Measurements from ENCODE around the gene EFNA5.

EFNA5 gene

GRCh38 chr5:107532169-107532878 is 138.4 kb downstream of the EFNA5 start:
- H3K23ac ChIP-seq (ENCODE audit: low read length) = no peak overlapping the region
- no peaks in the 10 kb centered on the region for H3K36me3 ChIP-seq (ENCODE audit: control insufficient read depth, insufficient read depth, low read length)
- H3K56ac ChIP-seq (ENCODE audit: low read length) = no peak overlapping the region
- H3K4me2 ChIP-seq (ENCODE audit: low read length) = no peak overlapping the region
- H3K79me1 ChIP-seq (ENCODE audit: low read length) = peaks cover 19% of the 10 kb centered on the region
- H2AK5ac ChIP-seq (ENCODE audit: low read length) = no peak overlapping the region
- peaks cover 5% of the 10 kb centered on the region for H3K4me1 ChIP-seq (ENCODE audit: control insufficient read depth, low read depth, low read length)
- no peak overlapping the region for H4K8ac ChIP-seq (ENCODE audit: low read depth, low read length)
- WGBS (ENCODE audit: extremely low coverage, insufficient coverage, low lambda C conversion rate) = no CpG with 5 or more reads among the region's 10 CpGs
- DNase-seq = no peak
- no peak overlapping the region for H3K27ac ChIP-seq (ENCODE audit: low read depth, low read length)
- peaks cover 7% of the 10 kb centered on the region for H3K79me2 ChIP-seq (ENCODE audit: control insufficient read depth, insufficient read depth, low read length)
- H2BK5ac ChIP-seq (ENCODE audit: low read length) = no peak overlapping the region
- no peak overlapping the region for H2BK15ac ChIP-seq (replicated peaks; ENCODE audit: low read depth)
- H3K4me3 ChIP-seq (ENCODE audit: low read length) = no peak overlapping the region
- no peak overlapping the region for H4K5ac ChIP-seq (ENCODE audit: low read length)
- H3K9ac ChIP-seq (ENCODE audit: low read length) = no peak overlapping the region
- no peak overlapping the region for H3K4ac ChIP-seq (ENCODE audit: low read depth, low read length)
- H3K18ac ChIP-seq (ENCODE audit: low read length) = no peak overlapping the region
- H3K27me3 ChIP-seq (ENCODE audit: insufficient read depth, low read length, poor library complexity) = no peaks in the 10 kb centered on the region
- H2BK120ac ChIP-seq (ENCODE audit: low read depth, low read length) = no peak overlapping the region

- H3K79me2 ChIP-seq (ENCODE audit: control insufficient read depth, insufficient read depth, low read length) = peaks cover 7% of the 10 kb centered on the region
- H3K4me3 ChIP-seq (ENCODE audit: low read length) = no peak overlapping the region
- H3K4me1 ChIP-seq (ENCODE audit: control insufficient read depth, low read depth, low read length) = peaks cover 5% of the 10 kb centered on the region
- no peaks in the 10 kb centered on the region for H3K36me3 ChIP-seq (ENCODE audit: control insufficient read depth, insufficient read depth, low read length)
- DNase-seq = no peak
- H3K27me3 ChIP-seq (ENCODE audit: insufficient read depth, low read length, poor library complexity) = no peaks in the 10 kb centered on the region
- no peak overlapping the region for H3K27ac ChIP-seq (ENCODE audit: low read depth, low read length)
- H2BK5ac ChIP-seq (ENCODE audit: low read length) = no peak overlapping the region
- H3K18ac ChIP-seq (ENCODE audit: low read length) = no peak overlapping the region
- H3K9ac ChIP-seq (ENCODE audit: low read length) = no peak overlapping the region
- WGBS (ENCODE audit: extremely low coverage, insufficient coverage, low lambda C conversion rate) = no CpG with 5 or more reads among the region's 7 CpGs
- H3K79me1 ChIP-seq (ENCODE audit: low read length) = peaks cover 19% of the 10 kb centered on the region
- H4K5ac ChIP-seq (ENCODE audit: low read length) = no peak overlapping the region
- no peak overlapping the region for H3K56ac ChIP-seq (ENCODE audit: low read length)
- no peak overlapping the region for H2AK5ac ChIP-seq (ENCODE audit: low read length)
- no peak overlapping the region for H2BK15ac ChIP-seq (replicated peaks; ENCODE audit: low read depth)
- H4K8ac ChIP-seq (ENCODE audit: low read depth, low read length) = no peak overlapping the region
- no peak overlapping the region for H3K4me2 ChIP-seq (ENCODE audit: low read length)
- no peak overlapping the region for H2BK120ac ChIP-seq (ENCODE audit: low read depth, low read length)
- no peak overlapping the region for H3K23ac ChIP-seq (ENCODE audit: low read length)
- no peak overlapping the region for H3K4ac ChIP-seq (ENCODE audit: low read depth, low read length)
Observed at GRCh38 chr5:107531308-107531707, 139.4 kb downstream of the EFNA5 start.

GRCh38 chr5:107529618-107530017 is 141.1 kb downstream of the EFNA5 start:
- Histone ChIP-seq H3K9ac (ENCODE audit: low read length) (no peak overlapping the region), H4K5ac (ENCODE audit: low read length) (no peak overlapping the region), H2BK5ac (ENCODE audit: low read length) (no peak overlapping the region), H2BK15ac (replicated peaks; ENCODE audit: low read depth) (no peak overlapping the region), H3K4me1 (ENCODE audit: control insufficient read depth, low read depth, low read length) (peaks cover 5% of the 10 kb centered on the region), H3K27ac (ENCODE audit: low read depth, low read length) (no peak overlapping the region), H3K23ac (ENCODE audit: low read length) (no peak overlapping the region), H2AK5ac (ENCODE audit: low read length) (no peak overlapping the region), H3K27me3 (ENCODE audit: insufficient read depth, low read length, poor library complexity) (no peaks in the 10 kb centered on the region), H3K4ac (ENCODE audit: low read depth, low read length) (no peak overlapping the region), H3K4me2 (ENCODE audit: low read length) (no peak overlapping the region), H4K8ac (ENCODE audit: low read depth, low read length) (no peak overlapping the region), H2BK120ac (ENCODE audit: low read depth, low read length) (no peak overlapping the region), H3K56ac (ENCODE audit: low read length) (no peak overlapping the region), H3K79me2 (ENCODE audit: control insufficient read depth, insufficient read depth, low read length) (peaks cover 7% of the 10 kb centered on the region), H3K18ac (ENCODE audit: low read length) (no peak overlapping the region), H3K4me3 (ENCODE audit: low read length) (no peak overlapping the region), H3K79me1 (ENCODE audit: low read length) (peaks cover 15% of the 10 kb centered on the region), H3K36me3 (ENCODE audit: control insufficient read depth, insufficient read depth, low read length) (no peaks in the 10 kb centered on the region)
- DNase-seq = no peak

- Histone ChIP-seq H3K4me2 (ENCODE audit: low read length) (no peak overlapping the region), H3K18ac (ENCODE audit: low read length) (no peak overlapping the region), H4K8ac (ENCODE audit: low read depth, low read length) (no peak overlapping the region), H2BK15ac (replicated peaks; ENCODE audit: low read depth) (no peak overlapping the region), H3K4me3 (ENCODE audit: low read length) (no peak overlapping the region), H3K79me2 (ENCODE audit: control insufficient read depth, insufficient read depth, low read length) (peaks cover 5% of the 10 kb centered on the region), H2AK5ac (ENCODE audit: low read length) (no peak overlapping the region), H4K5ac (ENCODE audit: low read length) (no peak overlapping the region), H2BK5ac (ENCODE audit: low read length) (no peak overlapping the region), H3K27me3 (ENCODE audit: insufficient read depth, low read length, poor library complexity) (no peaks in the 10 kb centered on the region), H2BK120ac (ENCODE audit: low read depth, low read length) (no peak overlapping the region), H3K23ac (ENCODE audit: low read length) (no peak overlapping the region), H3K9ac (ENCODE audit: low read length) (no peak overlapping the region), H3K4ac (ENCODE audit: low read depth, low read length) (no peak overlapping the region), H3K27ac (ENCODE audit: low read depth, low read length) (no peak overlapping the region), H3K56ac (ENCODE audit: low read length) (no peak overlapping the region), H3K79me1 (ENCODE audit: low read length) (peaks cover 9% of the 10 kb centered on the region), H3K36me3 (ENCODE audit: control insufficient read depth, insufficient read depth, low read length) (no peaks in the 10 kb centered on the region), H3K4me1 (ENCODE audit: control insufficient read depth, low read depth, low read length) (peaks cover 5% of the 10 kb centered on the region)
- no peak for DNase-seq
Observed at GRCh38 chr5:107526270-107526937, 144.3 kb downstream of the EFNA5 start.

- no CpG with 5 or more reads among the region's 2 CpGs for WGBS (ENCODE audit: extremely low coverage, insufficient coverage, low lambda C conversion rate)
- Histone ChIP-seq H3K23ac (ENCODE audit: low read length) (no peak overlapping the region), H2BK120ac (ENCODE audit: low read depth, low read length) (no peak overlapping the region), H3K27ac (ENCODE audit: low read depth, low read length) (no peak overlapping the region), H3K9ac (ENCODE audit: low read length) (no peak overlapping the region), H3K4me2 (ENCODE audit: low read length) (no peak overlapping the region), H3K36me3 (ENCODE audit: control insufficient read depth, insufficient read depth, low read length) (no peaks in the 10 kb centered on the region), H4K5ac (ENCODE audit: low read length) (no peak overlapping the region), H2BK5ac (ENCODE audit: low read length) (no peak overlapping the region), H4K8ac (ENCODE audit: low read depth, low read length) (no peak overlapping the region), H2AK5ac (ENCODE audit: low read length) (no peak overlapping the region), H3K4me1 (ENCODE audit: control insufficient read depth, low read depth, low read length) (peaks cover 3% of the 10 kb centered on the region), H3K4ac (ENCODE audit: low read depth, low read length) (no peak overlapping the region), H3K79me1 (ENCODE audit: low read length) (peaks cover 10% of the 10 kb centered on the region), H3K79me2 (ENCODE audit: control insufficient read depth, insufficient read depth, low read length) (peaks cover 4% of the 10 kb centered on the region), H3K27me3 (ENCODE audit: insufficient read depth, low read length, poor library complexity) (no peaks in the 10 kb centered on the region), H2BK15ac (replicated peaks; ENCODE audit: low read depth) (no peak overlapping the region), H3K56ac (ENCODE audit: low read length) (no peak overlapping the region), H3K18ac (ENCODE audit: low read length) (no peak overlapping the region), H3K4me3 (ENCODE audit: low read length) (no peak overlapping the region)
- DNase-seq = no peak
Observed at GRCh38 chr5:107524111-107524510, 146.6 kb downstream of the EFNA5 start.

Measured in mesendoderm (in vitro differentiated cells).